ENCODE results near the gene PDXK.

- TF ChIP-seq CBX5 (IDR thresholded peaks at IDR 0.05; ENCODE audit: low read depth, low read length) (no peak), EZH2 (IDR thresholded peaks at IDR 0.05; ENCODE audit: low read depth, low read length, severe bottlenecking) (no peak), CTCF (IDR thresholded peaks at IDR 0.05; ENCODE audit: control extremely low read depth in 1 of 3, insufficient read depth in 1 of 3, low read depth in 1 of 3, low read length in 3 of 3) (no peak), GABPA (IDR thresholded peaks at IDR 0.05; ENCODE audit: borderline replicate concordance, insufficient read depth, low read length) (no peak), POLR2AphosphoS5 (IDR thresholded peaks at IDR 0.05; ENCODE audit: low read depth, low read length) (no peak), POLR2A (IDR thresholded peaks at IDR 0.05; ENCODE audit: control extremely low read depth in 1 of 2, low read depth in 2 of 2, low read length in 2 of 2) (no peak), EP300 (IDR thresholded peaks at IDR 0.05; ENCODE audit: borderline replicate concordance in 1 of 2, low read depth in 2 of 2, low read length in 2 of 2) (no peak), YY1 (IDR thresholded peaks at IDR 0.05; ENCODE audit: low read depth, low read length) (no peak), NRF1 (IDR thresholded peaks at IDR 0.05; ENCODE audit: low read depth, low read length) (no peak), MAFK (IDR thresholded peaks at IDR 0.05; ENCODE audit: low read depth, low read length) (no peak), MAX (IDR thresholded peaks at IDR 0.05) (no peak)
Observed at GRCh38 chr21:43762303-43763128, 43.6 kb downstream of the PDXK start.

Measured in H1 (cell line).